Endodermal cell (in vitro differentiated cells): ENCODE results near the gene SPAG9. TPM values are rescaled to one million over a fixed set of nuclear protein-coding genes. Genes with fewer than 3 reads are reported as not detected.
A peak's percentile ranks its signal among the peaks of the same experiment; 100 is the strongest.

ENCODE experiments used
- DNase-seq: peaks from one replicate; pipeline ENCODE4 v3.0.0-alpha.2; 2017
- H3K27ac ChIP-seq: 2 replicates; pipeline ENCODE4 v1.5.1; 2013; ENCODE audit warnings: mild to moderate bottlenecking, low read depth, low read length, moderate library complexity
- H3K27me3 ChIP-seq: 2 replicates; pipeline ENCODE4 v1.6.1; 2013; ENCODE audit warnings: mild to moderate bottlenecking, low read length, moderate library complexity; ENCODE audit not compliant: insufficient read depth, control insufficient read depth, poor library complexity, severe bottlenecking
- H3K36me3 ChIP-seq: 2 replicates; pipeline ENCODE4 v1.7.0; 2013; ENCODE audit warnings: mild to moderate bottlenecking, low read length, moderate library complexity; ENCODE audit not compliant: control insufficient read depth, insufficient read depth
- H3K4me1 ChIP-seq: one replicate; pipeline ENCODE4 v1.7.0; 2013; ENCODE audit warnings: low read length; ENCODE audit not compliant: control insufficient read depth, insufficient read depth
- H3K4me3 ChIP-seq: 2 replicates; pipeline ENCODE4 v1.5.1; 2013; ENCODE audit warnings: mild to moderate bottlenecking, low read length, moderate library complexity
- H3K9ac ChIP-seq: 2 replicates; pipeline ENCODE4 v1.6.1; 2013; ENCODE audit warnings: mild to moderate bottlenecking, low read length, moderate library complexity; ENCODE audit not compliant: poor library complexity, severe bottlenecking; ENCODE audit errors: extremely low read depth
- H3K9me3 ChIP-seq: 2 replicates; pipeline ENCODE4 v1.6.1; 2013; ENCODE audit warnings: mild to moderate bottlenecking, low read length, moderate library complexity; ENCODE audit not compliant: control insufficient read depth
- H3K27ac Mint-ChIP-seq: 2 replicates; pipeline ENCODE4 v1.8.0; 2020; ENCODE audit warnings: mixed read lengths
- H3K27me3 Mint-ChIP-seq: 2 replicates; pipeline ENCODE4 v1.8.0; 2021; ENCODE audit warnings: mild to moderate bottlenecking, mixed read lengths; ENCODE audit not compliant: insufficient read depth
- H3K36me3 Mint-ChIP-seq: 2 replicates; pipeline ENCODE4 v1.8.0; 2020; ENCODE audit warnings: low read depth, mixed read lengths
- H3K4me1 Mint-ChIP-seq: 2 replicates; pipeline ENCODE4 v1.8.0; 2020; ENCODE audit warnings: mixed read lengths
- H3K4me3 Mint-ChIP-seq: 2 replicates; pipeline ENCODE4 v1.8.0; 2020; ENCODE audit warnings: mild to moderate bottlenecking, moderate library complexity, mixed read lengths
- H3K9me3 Mint-ChIP-seq: 2 replicates; pipeline ENCODE4 v1.8.0; 2020; ENCODE audit warnings: mild to moderate bottlenecking, mixed read lengths
- whole genome bisulfite sequencing, 2 experiments: methylation state at CpG; one replicate each; pipeline versions ENCODE4 v1.1.5 to v1.1.7; 2013; ENCODE audit warnings: missing lambda C conversion rate in 2 of 2, mixed read lengths in 1 of 2; ENCODE audit not compliant: insufficient coverage in 1 of 2, insufficient read length in 1 of 2; 5-methylcytosine and 5-hydroxymethylcytosine counted together
- total RNA-seq, 2 donors: library from RNA; stranded (reverse); fragmentation: NEBNext Ultra II Directional in 1 of 2; extraction: Animal tissue kit (Norgen Biotek cat#: 25700) in 1 of 2; gene quantifications; 2 replicates in 1 of 2; 3 replicates in 1 of 2; pipeline ENCODE4 v1.2.1, GENCODE V29; 2021
- TF ChIP-seq, protein P1 (sequence below): fragments of 200-600 bp; sonication (generic); conservative IDR thresholded peaks from 2 replicates; pipeline ENCODE4 v1.5.0; 2021; ENCODE audit warnings: antibody characterized with exemption, mild to moderate bottlenecking

SPAG9 gene
- total RNA-seq, 2 donors from 2014 or later, result 64.8 to 77.7 TPM

DNA sequence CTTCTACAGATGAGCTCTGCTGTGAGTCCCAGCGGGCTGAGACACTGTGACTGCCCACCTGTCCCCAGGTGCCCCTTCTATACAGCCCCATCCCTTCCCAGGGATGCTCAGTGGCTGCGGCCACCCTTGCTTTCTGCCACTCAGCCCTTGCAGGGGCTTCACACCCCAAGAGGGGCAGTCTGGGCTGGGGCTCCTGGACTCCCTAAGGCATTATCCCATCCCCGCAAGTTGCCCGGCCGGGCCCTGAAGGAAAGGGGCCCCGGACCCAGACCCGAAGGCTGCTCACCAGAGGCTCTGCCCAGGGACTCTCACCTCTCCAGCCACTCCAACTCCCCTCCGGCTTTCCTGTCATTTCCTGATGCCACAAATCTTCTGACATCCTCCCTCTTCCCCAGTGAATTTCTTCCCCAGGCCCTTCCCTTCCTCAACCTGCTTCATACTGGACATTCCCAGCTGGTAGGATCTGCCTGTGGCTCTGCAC lies 166.0 kb downstream of the SPAG9 start:
- H3K27me3 Mint-ChIP-seq, result peaks cover 5% of the 10 kb centered on the region
- DNase-seq, result no peak
- 83 to 92% methylated on average over 5 to 8 of the region's 8 CpGs for WGBS, 2 experiments
- Histone ChIP-seq H3K27me3 (no peaks in the 10 kb centered on the region), H3K9me3 (no peaks in the 10 kb centered on the region), H3K4me1 (peaks cover 14% of the 10 kb centered on the region), H3K9ac (no peak overlapping the region), H3K27ac (no peak overlapping the region), H3K36me3 (no peaks in the 10 kb centered on the region), H3K4me3 (no peak overlapping the region)
- peaks cover 20% of the 10 kb centered on the region for H3K4me1 Mint-ChIP-seq
- peaks cover 5% of the 10 kb centered on the region for H3K36me3 Mint-ChIP-seq
- H3K4me3 Mint-ChIP-seq, result no peak overlapping the region
- H3K9me3 Mint-ChIP-seq, result no peaks in the 10 kb centered on the region
- H3K27ac Mint-ChIP-seq, result no peak overlapping the region
- TF ChIP-seq, protein P1, sequence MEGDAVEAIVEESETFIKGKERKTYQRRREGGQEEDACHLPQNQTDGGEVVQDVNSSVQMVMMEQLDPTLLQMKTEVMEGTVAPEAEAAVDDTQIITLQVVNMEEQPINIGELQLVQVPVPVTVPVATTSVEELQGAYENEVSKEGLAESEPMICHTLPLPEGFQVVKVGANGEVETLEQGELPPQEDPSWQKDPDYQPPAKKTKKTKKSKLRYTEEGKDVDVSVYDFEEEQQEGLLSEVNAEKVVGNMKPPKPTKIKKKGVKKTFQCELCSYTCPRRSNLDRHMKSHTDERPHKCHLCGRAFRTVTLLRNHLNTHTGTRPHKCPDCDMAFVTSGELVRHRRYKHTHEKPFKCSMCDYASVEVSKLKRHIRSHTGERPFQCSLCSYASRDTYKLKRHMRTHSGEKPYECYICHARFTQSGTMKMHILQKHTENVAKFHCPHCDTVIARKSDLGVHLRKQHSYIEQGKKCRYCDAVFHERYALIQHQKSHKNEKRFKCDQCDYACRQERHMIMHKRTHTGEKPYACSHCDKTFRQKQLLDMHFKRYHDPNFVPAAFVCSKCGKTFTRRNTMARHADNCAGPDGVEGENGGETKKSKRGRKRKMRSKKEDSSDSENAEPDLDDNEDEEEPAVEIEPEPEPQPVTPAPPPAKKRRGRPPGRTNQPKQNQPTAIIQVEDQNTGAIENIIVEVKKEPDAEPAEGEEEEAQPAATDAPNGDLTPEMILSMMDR, result no peak

- no peaks in the 10 kb centered on the region for H3K27me3 ChIP-seq
- TF ChIP-seq, protein P1, result no peak
- Mint-ChIP-seq H3K36me3 (no peaks in the 10 kb centered on the region), H3K4me3 (no peak overlapping the region), H3K27ac (peak overlapping the region; percentile 17), H3K27me3 (peaks cover 5% of the 10 kb centered on the region), H3K9me3 (no peaks in the 10 kb centered on the region), H3K4me1 (peaks cover 21% of the 10 kb centered on the region)
- peak; percentile 86 for DNase-seq
- H3K36me3 ChIP-seq, result no peaks in the 10 kb centered on the region
- no peaks in the 10 kb centered on the region for H3K9me3 ChIP-seq
- H3K27ac ChIP-seq, result peak overlapping the region; percentile 53
- no peak overlapping the region for H3K4me3 ChIP-seq
- peaks cover 16% of the 10 kb centered on the region for H3K4me1 ChIP-seq
- WGBS, 2 experiments, result 55 to 65% methylated on average over 14 to 17 of the region's 17 CpGs
- no peak overlapping the region for H3K9ac ChIP-seq
These were observed 166.7 kb downstream of the SPAG9 start for GRCh38 chr17:50953831-50954601.

DNA sequence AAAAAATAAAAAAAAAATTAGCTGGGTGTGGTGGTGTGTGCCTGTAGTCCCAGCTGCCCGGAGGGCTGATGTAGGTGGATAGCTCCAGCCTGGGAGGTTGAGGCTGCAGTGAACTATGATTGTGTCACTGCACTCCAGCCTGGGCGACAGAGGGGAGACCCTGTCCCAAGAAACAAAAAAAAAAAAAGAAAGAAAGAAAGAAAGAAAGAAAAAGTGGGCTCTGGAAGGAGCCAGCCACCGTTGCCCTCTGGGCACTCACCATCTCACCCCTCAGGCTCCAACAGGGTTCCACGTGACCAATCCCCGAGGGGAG lies 167.2 kb downstream of the SPAG9 start:
- WGBS, 2 experiments, result 66 to 91% methylated on average over 2 to 5 of the region's 5 CpGs
- Mint-ChIP-seq H3K9me3 (no peaks in the 10 kb centered on the region), H3K4me1 (peaks cover 23% of the 10 kb centered on the region), H3K36me3 (no peaks in the 10 kb centered on the region), H3K27me3 (peaks cover 5% of the 10 kb centered on the region), H3K27ac (peak overlapping the region; percentile 17), H3K4me3 (no peak overlapping the region)
- Histone ChIP-seq H3K4me3 (no peak overlapping the region), H3K36me3 (no peaks in the 10 kb centered on the region), H3K27me3 (no peaks in the 10 kb centered on the region), H3K27ac (no peak overlapping the region), H3K4me1 (peaks cover 16% of the 10 kb centered on the region), H3K9ac (no peak overlapping the region), H3K9me3 (no peaks in the 10 kb centered on the region)
- no peak for DNase-seq
- TF ChIP-seq, protein P1, result no peak
